Loucy (cell line): Measurements from ENCODE around the gene KCNQ5.

Experiments
- H2AFZ ChIP-seq: fragments of 200-600 bp; sonication (generic); 2 replicates; pipeline ENCODE4 v1.6.0; 2016; ENCODE audit warnings: antibody characterized with exemption, mild to moderate bottlenecking, low read length, moderate library complexity
- H3F3A ChIP-seq: fragments of 200-600 bp; 2 replicates; pipeline ENCODE4 v1.6.0; 2016; ENCODE audit warnings: antibody characterized with exemption, low read depth, mild to moderate bottlenecking
- H3K27me3 ChIP-seq: fragments of 200-600 bp; sonication (generic); 2 replicates; pipeline ENCODE4 v1.6.1; 2014; ENCODE audit warnings: low read length, mild to moderate bottlenecking; ENCODE audit not compliant: insufficient read depth, poor library complexity, severe bottlenecking
- H3K36me3 ChIP-seq: fragments of 200-600 bp; sonication (generic); 2 replicates; pipeline ENCODE4 v1.6.1; 2016; ENCODE audit warnings: low read length; ENCODE audit not compliant: insufficient read depth
- H3K4me1 ChIP-seq: fragments of 200-600 bp; sonication (generic); 2 replicates; pipeline ENCODE4 v1.5.1; 2014; ENCODE audit warnings: low read length, mild to moderate bottlenecking; ENCODE audit not compliant: insufficient read depth, poor library complexity, severe bottlenecking
- H3K4me2 ChIP-seq: fragments of 200-600 bp; sonication (generic); 2 replicates; pipeline ENCODE4 v1.6.0; 2014; ENCODE audit warnings: antibody characterized with exemption, low read length, low read depth, mild to moderate bottlenecking; ENCODE audit not compliant: poor library complexity, severe bottlenecking
- H3K4me3 ChIP-seq: fragments of 200-600 bp; sonication (generic); 2 replicates; pipeline ENCODE4 v1.5.1; 2014; ENCODE audit warnings: low read length, mild to moderate bottlenecking, mixed read lengths; ENCODE audit not compliant: poor library complexity, severe bottlenecking
- H3K79me2 ChIP-seq: fragments of 200-600 bp; sonication (generic); 2 replicates; pipeline ENCODE4 v1.6.1; 2014; ENCODE audit warnings: low read length; ENCODE audit not compliant: insufficient read depth
- H3K9ac ChIP-seq: fragments of 200-600 bp; sonication (generic); 2 replicates; pipeline ENCODE4 v1.6.0; 2014; ENCODE audit warnings: mild to moderate bottlenecking, low read depth, low read length, moderate library complexity; ENCODE audit not compliant: poor library complexity, severe bottlenecking
- H3K9me2 ChIP-seq: fragments of 200-600 bp; sonication (generic); replicated peaks from 2 replicates; pipeline ENCODE4 v1.6.1; 2016; ENCODE audit warnings: low read depth, low read length, mixed read lengths
- H3K9me3 ChIP-seq: fragments of 200-600 bp; sonication (generic); 2 replicates; pipeline ENCODE4 v1.6.1; 2014; ENCODE audit warnings: mild to moderate bottlenecking, antibody characterized with exemption, low read length, low read depth; ENCODE audit not compliant: insufficient read depth
- H4K20me1 ChIP-seq: fragments of 200-600 bp; sonication (generic); 2 replicates; pipeline ENCODE4 v1.6.0; 2014; ENCODE audit warnings: antibody characterized with exemption, low read length, mild to moderate bottlenecking; ENCODE audit not compliant: insufficient read depth, poor library complexity, severe bottlenecking
- EZH2phosphoT487 ChIP-seq: fragments of 200-600 bp; IDR thresholded peaks from 2 replicates; pipeline ENCODE4 v1.6.1; 2018; ENCODE audit warnings: antibody characterized with exemption, mild to moderate bottlenecking, moderate library complexity, borderline replicate concordance
- TF ChIP-seq, protein P1 (sequence below): fragments of 200-600 bp; sonication (generic); conservative IDR thresholded peaks from 2 replicates; pipeline ENCODE4 v1.5.1; 2014; ENCODE audit warnings: mild to moderate bottlenecking, antibody characterized with exemption, low read length

KCNQ5 gene

DNA sequence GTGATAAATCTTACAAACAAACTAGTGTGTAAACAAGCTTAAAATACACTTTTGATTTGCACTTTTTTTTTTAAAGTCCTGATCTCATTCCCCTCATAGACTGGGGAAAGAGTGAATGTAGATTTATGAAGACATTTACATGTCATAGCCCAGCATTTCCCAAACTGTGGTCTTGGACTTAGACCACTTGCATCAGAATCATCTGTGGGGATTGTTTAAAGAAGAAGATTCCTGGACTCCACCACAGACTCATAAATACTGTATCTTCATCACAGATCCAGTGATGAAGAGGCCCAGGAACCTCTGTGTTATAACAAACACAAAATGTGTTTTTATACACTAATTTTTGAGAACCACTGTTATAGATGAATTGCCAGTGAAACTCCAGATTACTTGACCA is 99.5 kb downstream of the KCNQ5 start:
- Histone ChIP-seq H2AFZ (no peak overlapping the region), H4K20me1 (no peaks in the 10 kb centered on the region), H3F3A (no peaks in the 10 kb centered on the region), H3K4me1 (no peaks in the 10 kb centered on the region), H3K4me2 (no peak overlapping the region), H3K27me3 (no peaks in the 10 kb centered on the region), H3K9me3 (no peaks in the 10 kb centered on the region), H3K9ac (no peak overlapping the region), H3K4me3 (no peak overlapping the region), H3K79me2 (no peaks in the 10 kb centered on the region), H3K36me3 (no peaks in the 10 kb centered on the region), H3K9me2 (no peaks in the 10 kb centered on the region)
- TF ChIP-seq, protein P1, sequence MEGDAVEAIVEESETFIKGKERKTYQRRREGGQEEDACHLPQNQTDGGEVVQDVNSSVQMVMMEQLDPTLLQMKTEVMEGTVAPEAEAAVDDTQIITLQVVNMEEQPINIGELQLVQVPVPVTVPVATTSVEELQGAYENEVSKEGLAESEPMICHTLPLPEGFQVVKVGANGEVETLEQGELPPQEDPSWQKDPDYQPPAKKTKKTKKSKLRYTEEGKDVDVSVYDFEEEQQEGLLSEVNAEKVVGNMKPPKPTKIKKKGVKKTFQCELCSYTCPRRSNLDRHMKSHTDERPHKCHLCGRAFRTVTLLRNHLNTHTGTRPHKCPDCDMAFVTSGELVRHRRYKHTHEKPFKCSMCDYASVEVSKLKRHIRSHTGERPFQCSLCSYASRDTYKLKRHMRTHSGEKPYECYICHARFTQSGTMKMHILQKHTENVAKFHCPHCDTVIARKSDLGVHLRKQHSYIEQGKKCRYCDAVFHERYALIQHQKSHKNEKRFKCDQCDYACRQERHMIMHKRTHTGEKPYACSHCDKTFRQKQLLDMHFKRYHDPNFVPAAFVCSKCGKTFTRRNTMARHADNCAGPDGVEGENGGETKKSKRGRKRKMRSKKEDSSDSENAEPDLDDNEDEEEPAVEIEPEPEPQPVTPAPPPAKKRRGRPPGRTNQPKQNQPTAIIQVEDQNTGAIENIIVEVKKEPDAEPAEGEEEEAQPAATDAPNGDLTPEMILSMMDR = no peak
- no peak for TF ChIP-seq EZH2phosphoT487

- Histone ChIP-seq H3K4me1 (no peaks in the 10 kb centered on the region), H4K20me1 (no peaks in the 10 kb centered on the region), H3K9me3 (no peaks in the 10 kb centered on the region), H3K9ac (no peak overlapping the region), H3K4me3 (no peak overlapping the region), H3K79me2 (no peaks in the 10 kb centered on the region), H3K36me3 (no peaks in the 10 kb centered on the region), H3F3A (no peaks in the 10 kb centered on the region), H3K9me2 (no peaks in the 10 kb centered on the region), H3K27me3 (no peaks in the 10 kb centered on the region), H2AFZ (no peak overlapping the region), H3K4me2 (no peak overlapping the region)
- TF ChIP-seq EZH2phosphoT487 = no peak
- TF ChIP-seq, protein P1 = no peak
These were observed 102.7 kb downstream of the KCNQ5 start for GRCh38 chr6:72724545-72724944.

- no peak overlapping the region for H3K9ac ChIP-seq
- no peaks in the 10 kb centered on the region for H3K79me2 ChIP-seq
- H3K4me3 ChIP-seq = no peak overlapping the region
- no peaks in the 10 kb centered on the region for H3K4me1 ChIP-seq
- H3K36me3 ChIP-seq = no peaks in the 10 kb centered on the region
- H3F3A ChIP-seq = no peaks in the 10 kb centered on the region
- no peak overlapping the region for H3K4me2 ChIP-seq
- H3K9me2 ChIP-seq = no peaks in the 10 kb centered on the region
- no peak for TF ChIP-seq EZH2phosphoT487
- TF ChIP-seq, protein P1 = no peak
- no peaks in the 10 kb centered on the region for H4K20me1 ChIP-seq
- H3K9me3 ChIP-seq = no peaks in the 10 kb centered on the region
- no peak overlapping the region for H2AFZ ChIP-seq
- no peaks in the 10 kb centered on the region for H3K27me3 ChIP-seq
These were observed 107.0 kb downstream of the KCNQ5 start for GRCh38 chr6:72728706-72729343.
